Activated CD8-positive, alpha-beta T cell treated with anti-CD3 and anti-CD28 coated beads for 36 hours (primary cell): ENCODE results near the gene EXTL1. TPM values are rescaled to one million over a fixed set of nuclear protein-coding genes. Genes with fewer than 3 reads are reported as not detected.

Source experiments
- ATAC-seq: fragments of 200-7000 bp; cut with Tn5 transposase; one replicate; pipeline ENCODE4 v1.10.0; 2021; ENCODE audit warnings: mild to moderate bottlenecking, moderate library complexity
- CTCF ChIA-PET: fragments of 350-600 bp; sonication (Branson Sonifier 250); formaldehyde crosslinking; loops from one replicate; lab custom pipeline; 2021; ENCODE audit warnings: antibody characterized with exemption; lab: Charles Lee
- POLR2A ChIA-PET: fragments of 350-600 bp; sonication (Branson Sonifier 250); formaldehyde crosslinking; loops from one replicate; lab custom pipeline; 2021; ENCODE audit warnings: antibody characterized with exemption; lab: Charles Lee
- DNase-seq: peaks from one replicate; pipeline ENCODE4 v3.0.0-alpha.2; 2020
- H3K27ac Mint-ChIP-seq: one replicate; pipeline ENCODE4 v1.8.0; 2021; ENCODE audit warnings: mild to moderate bottlenecking, mixed read lengths
- H3K27me3 Mint-ChIP-seq: one replicate; pipeline ENCODE4 v1.8.0; 2021; ENCODE audit warnings: mixed read lengths
- H3K36me3 Mint-ChIP-seq: one replicate; pipeline ENCODE4 v1.8.0; 2021; ENCODE audit warnings: low read depth, mixed read lengths
- H3K4me1 Mint-ChIP-seq: one replicate; pipeline ENCODE4 v1.8.0; 2021; ENCODE audit warnings: low read depth, mixed read lengths
- H3K4me3 Mint-ChIP-seq: one replicate; pipeline ENCODE4 v1.8.0; 2021; ENCODE audit warnings: mild to moderate bottlenecking, moderate library complexity, mixed read lengths
- H3K9me3 Mint-ChIP-seq: one replicate; pipeline ENCODE4 v1.8.0; 2021; ENCODE audit warnings: mixed read lengths
- CTCF ChIP-seq: fragments of 200-600 bp; IDR thresholded peaks from one replicate; pipeline ENCODE4 v1.8.0; 2022; ENCODE audit warnings: antibody characterized with exemption, mild to moderate bottlenecking
- intact Hi-C: fragments of 100-400 bp; cut with micrococcal nuclease; formaldehyde crosslinking; loops from one replicate; pipeline ENCODE4 v1.10.0; 2022
- total RNA-seq, 2 experiments: library from RNA; stranded (reverse); gene quantifications; one replicate each; pipeline ENCODE4 v1.2.3, GENCODE V29; 2021

Gene EXTL1
- total RNA-seq, 2 experiments from 2014 or later, result not detected

GRCh38 chr1:26082020-26082350 lies 60.4 kb downstream of the EXTL1 start:
- TF ChIP-seq CTCF, result no peak
- ATAC-seq, result no peak
- CTCF ChIA-PET, result no interaction called here
- DNase-seq, result no peak
- H3K27me3 Mint-ChIP-seq, result peaks cover 8% of the 10 kb centered on the region
- POLR2A ChIA-PET, result interaction anchor here (0.7 kb wide), 1 partner anchor 247 kb away, joined by 3 read pairs; no protein-coding TSS in a partner anchor
- H3K9me3 Mint-ChIP-seq, result no peaks in the 10 kb centered on the region
- no peaks in the 10 kb centered on the region for H3K4me1 Mint-ChIP-seq
- no peak overlapping the region for H3K4me3 Mint-ChIP-seq
- no peak overlapping the region for H3K27ac Mint-ChIP-seq
- intact Hi-C loops, result no loop called here
- H3K36me3 Mint-ChIP-seq, result no peaks in the 10 kb centered on the region

GRCh38 chr1:26083208-26083607 lies 61.6 kb downstream of the EXTL1 start:
- Mint-ChIP-seq H3K4me3 (no peak overlapping the region), H3K27ac (no peak overlapping the region), H3K27me3 (peaks cover 6% of the 10 kb centered on the region), H3K36me3 (no peaks in the 10 kb centered on the region), H3K9me3 (no peaks in the 10 kb centered on the region), H3K4me1 (no peaks in the 10 kb centered on the region)
- TF ChIP-seq CTCF, result no peak
- ChIA-PET CTCF (interaction anchor here (1.1 to 2.2 kb wide), 3 partner anchors 47 to 86 kb away, joined by 3 to 5 read pairs (median 5); partner anchors contain the start of gene ZNF593), POLR2A (interaction anchor here (1.0 to 1.1 kb wide), 2 partner anchors 29 to 160 kb away, joined by 3 read pairs; no protein-coding TSS in a partner anchor)
- DNase-seq, result no peak
- ATAC-seq, result no peak
- intact Hi-C loops, result no loop called here

GRCh38 chr1:26084091-26084561 lies 62.6 kb downstream of the EXTL1 start:
- DNase-seq, result no peak
- H3K27me3 Mint-ChIP-seq, result peaks cover 5% of the 10 kb centered on the region
- POLR2A ChIA-PET, result no interaction called here
- no peaks in the 10 kb centered on the region for H3K4me1 Mint-ChIP-seq
- intact Hi-C loops, result no loop called here
- H3K36me3 Mint-ChIP-seq, result no peaks in the 10 kb centered on the region
- CTCF ChIA-PET, result interaction anchor here (1.0 to 2.2 kb wide), 6 partner anchors 26 to 332 kb away, joined by 3 to 5 read pairs (median 3); partner anchors contain the start of genes ZNF593 and ZNF593OS
- no peak overlapping the region for H3K27ac Mint-ChIP-seq
- ATAC-seq, result no peak
- no peak for TF ChIP-seq CTCF
- H3K9me3 Mint-ChIP-seq, result no peaks in the 10 kb centered on the region
- no peak overlapping the region for H3K4me3 Mint-ChIP-seq

DNA sequence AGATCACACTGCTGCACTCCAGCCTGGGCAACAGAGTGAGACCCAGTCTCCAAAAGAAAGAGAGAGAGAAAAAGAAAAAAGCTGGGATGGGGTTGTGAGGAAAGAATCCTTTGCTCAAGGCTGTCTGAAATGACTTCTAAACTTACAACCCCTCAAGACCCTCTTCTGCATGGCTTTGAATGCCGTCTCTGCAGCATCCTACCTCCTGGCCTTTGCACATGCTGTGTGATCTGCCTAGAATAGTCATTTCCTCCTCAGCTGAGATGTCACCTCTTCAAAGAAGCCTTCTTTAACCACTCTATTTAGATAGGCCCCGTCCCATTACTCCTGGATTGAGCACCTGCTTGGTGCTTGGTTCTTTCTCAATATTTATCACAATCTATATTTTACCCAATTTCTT lies 63.3 kb downstream of the EXTL1 start:
- CTCF ChIA-PET, result interaction anchor here (0.9 to 2.2 kb wide), 6 partner anchors 18 to 149 kb away, joined by 3 to 5 read pairs (median 3); partner anchors contain the start of genes CEP85 and ZNF593

More for the DNA sequence above, 63.3 kb downstream of the EXTL1 start:
- POLR2A ChIA-PET, result interaction anchor here (0.6 kb wide), 1 partner anchor 423 kb away, joined by 4 read pairs; no protein-coding TSS in a partner anchor
- ATAC-seq (no peak), DNase-seq (no peak)
- intact Hi-C loops, result no loop called here
- Mint-ChIP-seq H3K27me3 (peaks cover 5% of the 10 kb centered on the region), H3K4me3 (no peak overlapping the region), H3K27ac (no peak overlapping the region), H3K9me3 (no peaks in the 10 kb centered on the region), H3K36me3 (no peaks in the 10 kb centered on the region), H3K4me1 (no peaks in the 10 kb centered on the region)
- TF ChIP-seq CTCF, result no peak

Other genes starting within 250 kb of the EXTL1 start
- 10 to 100 TPM; 15.3 to 17.7 TPM for gene SELENON, start 221.6 kb upstream of the EXTL1 start, total RNA-seq
- gene MTFR1L, start 201.8 kb upstream of the EXTL1 start, total RNA-seq, result 10 to 100 TPM; 25.6 to 27.4 TPM
- gene AUNIP, start 162.3 kb upstream of the EXTL1 start, total RNA-seq, result 10 to 100 TPM in 1 of 2 experiments, 1 to 10 TPM in 1; 8.8 to 10.3 TPM
- 1 to 10 TPM; 6.8 to 8.0 TPM for gene PAQR7, start 146.1 kb upstream of the EXTL1 start, total RNA-seq
- 100 to 1,000 TPM; 487 to 493 TPM for gene STMN1, start 115.4 kb upstream of the EXTL1 start, total RNA-seq
- 1 to 10 TPM; 7.4 to 8.0 TPM for gene PAFAH2, start 23.7 kb upstream of the EXTL1 start, total RNA-seq
- gene SLC30A2, start 24.3 kb downstream of the EXTL1 start, total RNA-seq, result not detected
- under 1 TPM in 1 of 2 experiments, not detected in 1; 0.18 TPM for gene TRIM63, start 45.9 kb downstream of the EXTL1 start, total RNA-seq
- gene PDIK1L, start 90.0 kb downstream of the EXTL1 start, total RNA-seq, result 10 to 100 TPM; 11.7 to 13.4 TPM
- not detected for gene FAM110D, start 137.3 kb downstream of the EXTL1 start, total RNA-seq
- not detected for gene C1orf232, start 147.2 kb downstream of the EXTL1 start, total RNA-seq
- gene ZNF593, start 148.1 kb downstream of the EXTL1 start, total RNA-seq, result 10 to 100 TPM; 40.9 to 41.1 TPM
- not detected for gene ZNF593OS, start 150.1 kb downstream of the EXTL1 start, total RNA-seq
- gene CNKSR1, start 155.7 kb downstream of the EXTL1 start, total RNA-seq, result 1 to 10 TPM; 1.2 to 1.4 TPM
- gene CATSPER4, start 168.8 kb downstream of the EXTL1 start, total RNA-seq, result not detected
- gene CEP85, start 212.4 kb downstream of the EXTL1 start, total RNA-seq, result 10 to 100 TPM; 32.8 to 33.7 TPM